SU-DHL-6 (cell line): ENCODE measurements around the gene CBX7.

Experiments
- H2AFZ ChIP-seq: fragments of 200-600 bp; sonication (generic); 2 replicates; pipeline ENCODE4 v1.6.1; 2014; ENCODE audit warnings: low read depth, mild to moderate bottlenecking, moderate library complexity, mixed read lengths, antibody characterized with exemption, low read length; ENCODE audit not compliant: severe bottlenecking
- H3F3A ChIP-seq: fragments of 200-600 bp; shearing (Covaris generic); 2 replicates; pipeline ENCODE4 v1.6.0; 2016; ENCODE audit warnings: antibody characterized with exemption, mild to moderate bottlenecking; ENCODE audit not compliant: insufficient read depth
- H3K27ac ChIP-seq: fragments of 200-600 bp; sonication (generic); 2 replicates; pipeline ENCODE4 v1.5.1; 2016; ENCODE audit warnings: low read depth, mild to moderate bottlenecking, low read length, moderate library complexity, mixed read lengths
- H3K27me3 ChIP-seq: fragments of 200-600 bp; sonication (generic), shearing (Covaris generic); 2 replicates; pipeline ENCODE4 v1.6.0; 2014; ENCODE audit warnings: mild to moderate bottlenecking, low read length
- H3K36me3 ChIP-seq: fragments of 200-600 bp; sonication (generic); 2 replicates; pipeline ENCODE4 v1.6.1; 2014; ENCODE audit warnings: mild to moderate bottlenecking, low read length, mixed read lengths
- H3K4me2 ChIP-seq: fragments of 300-600, 200-600 bp; shearing (Covaris generic), sonication (generic); 2 replicates; pipeline ENCODE4 v1.6.0; 2014; ENCODE audit warnings: low read length, low read depth, mild to moderate bottlenecking; ENCODE audit not compliant: poor library complexity, severe bottlenecking
- H3K4me3 ChIP-seq: fragments of 200-600 bp; sonication (generic); 2 replicates; pipeline ENCODE4 v1.5.1; 2014; ENCODE audit warnings: antibody characterized with exemption, low read length, mild to moderate bottlenecking, mixed read lengths; ENCODE audit not compliant: insufficient read depth, poor library complexity, severe bottlenecking
- H3K79me2 ChIP-seq: fragments of 200-600 bp; sonication (generic); 2 replicates; pipeline ENCODE4 v1.6.1; 2014; ENCODE audit warnings: mild to moderate bottlenecking, low read length, moderate library complexity; ENCODE audit not compliant: insufficient read depth
- H3K9ac ChIP-seq: fragments of 200-600 bp; sonication (generic); 2 replicates; pipeline ENCODE4 v1.7.0; 2014; ENCODE audit warnings: mild to moderate bottlenecking, low read length
- H3K9me2 ChIP-seq: fragments of 200-600 bp; sonication (generic); replicated peaks from 2 replicates; pipeline ENCODE4 v1.6.1; 2014; ENCODE audit warnings: low read length; ENCODE audit not compliant: insufficient read depth
- H3K9me3 ChIP-seq: fragments of 200-600 bp; sonication (generic); 2 replicates; pipeline ENCODE4 v1.6.1; 2014; ENCODE audit warnings: low read length, mixed read lengths; ENCODE audit not compliant: insufficient read depth
- H4K20me1 ChIP-seq: fragments of 200-600 bp; sonication (generic); 2 replicates; pipeline ENCODE4 v1.6.1; 2014; ENCODE audit warnings: low read depth, mild to moderate bottlenecking, antibody characterized with exemption, low read length, moderate library complexity, mixed read lengths
- CTCF ChIP-seq: fragments of 200-600 bp; sonication (generic); IDR thresholded peaks from one replicate; pipeline ENCODE4 v1.5.1; 2017; ENCODE audit warnings: antibody characterized with exemption, mild to moderate bottlenecking, low read length, moderate library complexity; ENCODE audit not compliant: insufficient read depth, poor library complexity, severe bottlenecking
- EZH2phosphoT487 ChIP-seq: fragments of 200-600 bp; sonication (generic), shearing (Covaris generic); conservative IDR thresholded peaks from 2 replicates; pipeline ENCODE4 v1.6.1; 2018; ENCODE audit warnings: mild to moderate bottlenecking, antibody characterized with exemption, low read length, moderate library complexity, mixed read lengths

Gene CBX7

GRCh38 chr22:39091126-39092081, 61.1 kb downstream of the CBX7 start:
- Histone ChIP-seq H3K27me3 (no peaks in the 10 kb centered on the region), H3K9me3 (no peaks in the 10 kb centered on the region), H3K36me3 (no peaks in the 10 kb centered on the region), H3K9me2 (no peaks in the 10 kb centered on the region), H3K27ac (no peak overlapping the region), H3K4me3 (no peak overlapping the region), H3K4me2 (no peak overlapping the region), H3K79me2 (no peaks in the 10 kb centered on the region), H2AFZ (no peak overlapping the region), H4K20me1 (no peaks in the 10 kb centered on the region), H3F3A (peaks cover 3% of the 10 kb centered on the region; the same call in 1 of the 2 replicates), H3K9ac (no peak overlapping the region)
- TF ChIP-seq CTCF (no peak), EZH2phosphoT487 (no peak)

GRCh38 chr22:39090426-39091064, 61.9 kb downstream of the CBX7 start:
- H3K4me3 ChIP-seq = no peak overlapping the region
- H3K27me3 ChIP-seq = no peaks in the 10 kb centered on the region
- H3K9me3 ChIP-seq = no peaks in the 10 kb centered on the region
- H3K36me3 ChIP-seq = no peaks in the 10 kb centered on the region
- H3K79me2 ChIP-seq = no peaks in the 10 kb centered on the region
- H3K27ac ChIP-seq = no peak overlapping the region
- no peak overlapping the region for H2AFZ ChIP-seq
- no peaks in the 10 kb centered on the region for H3K9me2 ChIP-seq
- no peak for TF ChIP-seq EZH2phosphoT487
- TF ChIP-seq CTCF = no peak
- peaks cover 3% of the 10 kb centered on the region; the same call in 1 of the 2 replicates for H3F3A ChIP-seq
- no peak overlapping the region for H3K4me2 ChIP-seq
- H3K9ac ChIP-seq = no peak overlapping the region
- no peaks in the 10 kb centered on the region for H4K20me1 ChIP-seq

- Histone ChIP-seq H3K9me3 (no peaks in the 10 kb centered on the region), H3K4me3 (no peak overlapping the region), H3K4me2 (no peak overlapping the region), H3K27me3 (no peaks in the 10 kb centered on the region), H3K79me2 (no peaks in the 10 kb centered on the region), H3K9me2 (no peaks in the 10 kb centered on the region), H3F3A (peaks cover 3% of the 10 kb centered on the region; the same call in 1 of the 2 replicates), H3K36me3 (no peaks in the 10 kb centered on the region), H2AFZ (no peak overlapping the region), H3K9ac (no peak overlapping the region), H4K20me1 (no peaks in the 10 kb centered on the region), H3K27ac (no peak overlapping the region)
- TF ChIP-seq EZH2phosphoT487 (no peak), CTCF (no peak)
Observed at GRCh38 chr22:39089928-39090327, 62.6 kb downstream of the CBX7 start.
